ENCODE measurements around the gene ZNF483.

DNA sequence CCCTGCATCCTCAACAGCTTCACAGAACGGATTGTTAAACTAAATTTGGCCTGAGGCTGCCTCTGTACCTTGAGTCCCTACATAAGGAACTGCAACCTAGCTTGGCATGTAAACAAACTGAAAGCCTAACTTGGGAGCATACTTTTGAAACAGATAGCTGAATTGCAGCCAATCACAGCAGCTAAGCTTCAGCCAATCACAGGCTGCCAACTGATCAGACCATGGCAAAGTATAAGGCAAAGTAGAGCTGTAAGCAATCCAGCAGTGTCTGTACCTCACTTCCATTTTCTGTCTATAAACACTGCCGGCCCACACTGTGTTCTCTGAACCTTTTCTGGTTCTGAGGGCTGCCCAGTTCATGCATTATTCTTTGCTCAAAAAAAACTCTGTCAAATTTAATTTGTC, 8.9 kb upstream of the ZNF483 start:
- TF ChIP-seq, protein P1, sequence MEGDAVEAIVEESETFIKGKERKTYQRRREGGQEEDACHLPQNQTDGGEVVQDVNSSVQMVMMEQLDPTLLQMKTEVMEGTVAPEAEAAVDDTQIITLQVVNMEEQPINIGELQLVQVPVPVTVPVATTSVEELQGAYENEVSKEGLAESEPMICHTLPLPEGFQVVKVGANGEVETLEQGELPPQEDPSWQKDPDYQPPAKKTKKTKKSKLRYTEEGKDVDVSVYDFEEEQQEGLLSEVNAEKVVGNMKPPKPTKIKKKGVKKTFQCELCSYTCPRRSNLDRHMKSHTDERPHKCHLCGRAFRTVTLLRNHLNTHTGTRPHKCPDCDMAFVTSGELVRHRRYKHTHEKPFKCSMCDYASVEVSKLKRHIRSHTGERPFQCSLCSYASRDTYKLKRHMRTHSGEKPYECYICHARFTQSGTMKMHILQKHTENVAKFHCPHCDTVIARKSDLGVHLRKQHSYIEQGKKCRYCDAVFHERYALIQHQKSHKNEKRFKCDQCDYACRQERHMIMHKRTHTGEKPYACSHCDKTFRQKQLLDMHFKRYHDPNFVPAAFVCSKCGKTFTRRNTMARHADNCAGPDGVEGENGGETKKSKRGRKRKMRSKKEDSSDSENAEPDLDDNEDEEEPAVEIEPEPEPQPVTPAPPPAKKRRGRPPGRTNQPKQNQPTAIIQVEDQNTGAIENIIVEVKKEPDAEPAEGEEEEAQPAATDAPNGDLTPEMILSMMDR (conservative IDR thresholded peaks at IDR 0.05; ENCODE audit: low read length), result no peak
- no peak for TF ChIP-seq EZH2phosphoT487 (IDR thresholded peaks at IDR 0.05; ENCODE audit: borderline replicate concordance, low read depth, low read length)

All from OCI-LY7 (cell line).